HT-29 (cell line): ENCODE data around the gene HERC2. TPM values are rescaled to one million over a fixed set of nuclear protein-coding genes. Genes with fewer than 3 reads are reported as not detected.
"Not testable (repeated sequence)": the region's sequence is repeated elsewhere in the genome, so short reads cannot be mapped to it uniquely, and the experiment has no call there.

Experiments
- DNase-seq: peaks from one replicate; pipeline ENCODE4 v3.0.0-alpha.2; 2015; ENCODE audit warnings: low spot score
- total RNA-seq: library from RNA; depleted of rRNA; stranded (reverse); fragments of >200 nt; shearing (Covaris generic); gene quantifications from 2 replicates; pipeline ENCODE4 v1.2.3, GENCODE V29; 2014

HERC2 gene
- total RNA-seq, 1 experiment from 2014 or later = 84.9 TPM

DNA sequence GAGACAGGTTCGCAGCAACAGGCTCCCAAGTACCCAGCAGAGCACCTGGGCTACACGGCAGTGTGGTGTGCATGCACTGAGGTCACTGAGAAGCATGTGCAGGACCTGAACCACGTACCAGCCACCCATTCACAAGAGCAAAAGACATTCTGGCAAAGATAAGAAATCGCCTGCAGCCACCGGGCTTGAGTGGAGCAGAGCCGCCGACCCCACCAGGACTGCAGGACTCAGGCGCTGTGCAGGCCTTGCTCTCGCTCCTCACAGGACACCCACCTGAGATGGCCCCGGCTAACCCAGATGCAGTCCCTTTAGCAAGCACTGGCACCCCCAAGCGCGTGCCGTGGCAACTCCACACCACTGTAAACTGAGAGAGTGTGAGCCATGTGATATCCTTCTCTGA is 190.6 kb downstream of the HERC2 start:
- DNase-seq = no peak

DNA sequence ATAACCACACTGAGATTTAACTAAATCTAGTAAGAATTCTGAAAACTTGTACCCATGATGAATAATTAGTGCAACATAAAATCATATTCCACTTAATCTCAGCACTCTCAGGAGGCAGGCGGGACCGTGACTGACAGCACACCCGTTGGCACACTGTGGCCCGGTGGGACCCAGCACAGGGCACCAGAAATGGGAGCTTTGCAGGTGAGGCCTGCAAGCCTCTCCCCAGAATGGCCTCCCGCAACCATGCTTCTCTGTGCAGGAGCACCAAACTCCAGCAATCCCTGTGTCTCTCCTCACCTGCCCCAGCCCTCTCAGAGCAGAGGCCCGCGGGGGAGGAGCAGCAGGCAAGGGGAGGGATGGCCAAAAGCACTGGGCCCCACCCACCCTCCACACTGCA is 191.3 kb downstream of the HERC2 start:
- DNase-seq = no peak

GRCh38 chr15:28129231-28129848 is 192.6 kb downstream of the HERC2 start:
- DNase-seq = no peak

- DNase-seq = no peak
Measured at GRCh38 chr15:28128031-28128430, 193.9 kb downstream of the HERC2 start.

GRCh38 chr15:28127036-28127435 is 194.9 kb downstream of the HERC2 start:
- DNase-seq = no peak

DNA sequence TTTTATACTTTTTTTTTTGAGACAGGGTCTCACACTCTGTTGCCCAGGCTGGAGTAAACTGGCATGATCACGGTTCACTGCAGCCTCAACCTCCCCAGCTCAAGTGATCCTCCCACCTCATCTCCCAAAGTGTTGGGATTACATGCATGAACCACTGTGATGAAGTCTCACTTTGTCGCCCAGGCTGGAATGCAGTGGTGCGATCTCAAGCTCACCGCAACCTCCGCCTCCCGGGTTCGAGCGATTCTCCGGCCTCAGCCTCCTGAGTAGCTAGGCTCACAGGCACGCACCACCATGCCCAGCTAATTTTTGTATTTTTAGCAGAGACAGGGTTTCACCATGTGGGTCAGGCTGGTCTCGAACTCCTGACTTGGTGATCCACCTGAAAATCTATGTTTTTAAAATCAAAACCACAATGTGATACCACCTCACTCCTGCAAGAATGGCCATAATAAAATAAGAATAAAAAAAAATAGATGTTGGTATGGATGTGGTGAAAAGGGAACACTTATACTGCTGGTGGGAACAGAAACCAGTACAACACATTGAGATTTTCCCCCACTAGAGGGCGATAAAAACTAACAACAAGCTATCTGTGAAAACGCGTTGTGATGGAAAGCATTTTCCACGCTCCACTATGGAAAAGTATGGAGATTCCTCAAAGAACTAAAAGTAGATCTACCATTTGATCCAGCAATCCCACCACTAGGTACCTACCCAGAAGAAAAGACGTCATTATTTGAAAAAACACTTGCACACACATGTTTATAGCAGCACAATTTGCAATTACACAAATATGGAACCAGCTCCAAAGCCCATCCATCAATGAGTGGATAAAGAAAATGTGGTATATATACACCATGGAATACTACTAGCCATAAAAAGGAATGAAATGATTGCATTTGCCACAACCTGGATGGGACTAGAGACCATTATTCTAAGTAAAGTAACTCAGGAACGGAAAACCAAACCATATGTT is 196.0 kb downstream of the HERC2 start:
- DNase-seq = peak; percentile 78

DNA sequence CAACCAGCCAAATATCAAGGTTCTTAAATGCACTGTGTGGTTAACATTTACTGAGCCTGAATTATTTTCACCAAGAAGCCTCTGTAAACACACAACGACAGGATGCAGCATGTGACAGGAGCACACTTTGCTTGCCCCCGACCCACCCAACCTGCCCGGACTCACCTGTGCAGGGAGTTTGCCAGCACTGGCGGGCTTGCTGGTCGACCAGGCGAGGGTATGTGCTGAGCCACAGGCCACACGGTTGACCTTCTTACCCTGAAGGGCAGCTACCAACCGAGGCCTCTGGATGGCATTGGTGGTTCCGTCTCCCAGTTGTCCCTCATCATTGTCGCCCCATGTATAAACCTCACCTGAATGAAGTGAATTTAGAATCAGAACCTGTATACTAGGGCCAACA is 197.1 kb downstream of the HERC2 start:
- no peak for DNase-seq

DNA sequence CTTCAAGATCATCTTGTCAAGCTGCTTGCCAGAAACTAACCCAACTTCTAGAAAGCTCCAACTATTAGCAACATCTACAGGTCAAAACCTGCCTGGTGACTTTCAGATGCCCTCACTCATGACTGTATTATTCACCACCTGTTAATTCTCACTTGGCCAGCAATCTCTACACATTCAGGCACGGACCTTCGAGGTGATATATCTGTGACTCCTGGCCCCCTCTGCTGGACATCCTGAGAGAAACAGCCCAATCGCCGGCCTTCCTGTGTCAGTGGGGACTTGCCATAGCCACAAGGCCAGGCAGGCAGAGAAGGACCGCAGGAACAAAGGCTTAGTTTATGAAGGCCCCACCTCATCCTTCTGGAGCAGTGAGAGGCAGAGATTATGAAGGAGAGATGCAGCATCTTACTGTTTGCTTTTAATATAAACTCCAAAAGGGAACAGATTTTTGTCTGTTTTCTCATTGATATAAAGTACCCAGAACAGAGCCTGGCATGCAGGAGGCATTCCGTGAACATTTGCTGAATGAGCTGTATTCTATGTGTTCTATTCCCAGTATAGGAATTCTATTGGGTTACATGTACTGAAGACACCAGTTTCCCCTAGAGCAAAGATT is 198.5 kb downstream of the HERC2 start:
- peak; percentile 95 for DNase-seq

DNA sequence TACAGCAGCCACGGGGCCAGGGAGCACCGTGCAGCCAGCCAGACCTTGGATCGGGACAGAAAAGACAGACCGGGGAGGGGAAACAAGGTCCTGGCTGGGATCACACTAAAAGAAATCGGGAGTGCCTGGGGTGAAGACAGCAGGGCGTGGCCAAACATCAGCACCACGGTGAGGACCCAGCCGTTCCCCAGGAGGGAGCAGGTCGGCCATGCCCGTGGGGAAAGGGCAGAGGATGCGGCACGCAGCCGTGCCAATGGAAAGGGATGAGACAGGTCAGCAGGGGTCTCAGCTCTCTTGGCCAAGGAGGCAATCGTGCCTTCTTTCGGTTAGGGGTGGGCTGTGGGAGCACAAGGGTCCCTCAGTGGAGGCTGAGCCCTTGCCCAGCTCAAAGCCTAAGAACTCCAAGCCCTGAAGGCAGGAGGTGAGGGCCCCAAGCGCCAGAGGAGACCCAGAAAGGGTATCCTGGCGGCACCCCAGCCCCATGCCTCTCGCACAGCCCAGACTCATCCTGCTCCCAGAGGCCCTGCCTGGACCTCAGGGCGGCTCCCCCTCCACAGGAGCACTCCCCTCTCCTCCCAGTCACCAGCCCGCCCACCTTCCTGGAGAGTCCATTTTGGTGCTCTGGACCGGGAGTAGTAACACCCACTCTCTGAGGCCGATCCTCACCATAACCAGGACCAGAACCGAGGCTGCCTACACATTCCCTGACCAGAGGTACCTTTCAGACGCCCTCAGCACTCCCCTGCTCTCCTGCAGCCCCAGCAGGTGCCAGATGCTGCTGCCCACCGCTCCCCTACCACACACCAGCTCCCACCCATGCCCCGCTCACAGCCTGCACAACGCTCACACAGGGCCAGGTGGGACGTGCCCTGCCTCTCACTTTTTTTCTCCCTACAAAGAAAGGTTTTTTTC is 199.7 kb downstream of the HERC2 start:
- DNase-seq = no peak

DNA sequence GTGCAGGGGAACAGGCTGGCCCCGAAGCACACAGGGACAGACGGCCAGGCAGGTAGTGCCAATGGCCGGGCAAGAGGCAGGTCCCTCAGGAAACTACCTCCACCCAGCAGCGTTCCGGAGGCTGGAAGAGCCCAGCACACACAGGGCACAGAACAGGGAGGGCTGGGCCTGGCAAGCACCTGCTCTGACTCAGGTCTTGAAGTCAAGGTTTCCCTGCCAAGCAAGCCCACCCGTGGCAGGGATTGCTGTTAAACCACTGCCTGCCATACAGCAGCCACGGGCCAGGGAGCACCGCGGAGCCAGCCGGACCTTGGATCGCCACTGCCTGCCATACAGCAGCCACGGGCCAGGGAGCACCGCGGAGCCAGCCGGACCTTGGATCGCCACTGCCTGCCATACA is 200.4 kb downstream of the HERC2 start:
- DNase-seq = not testable (repeated sequence)

DNA sequence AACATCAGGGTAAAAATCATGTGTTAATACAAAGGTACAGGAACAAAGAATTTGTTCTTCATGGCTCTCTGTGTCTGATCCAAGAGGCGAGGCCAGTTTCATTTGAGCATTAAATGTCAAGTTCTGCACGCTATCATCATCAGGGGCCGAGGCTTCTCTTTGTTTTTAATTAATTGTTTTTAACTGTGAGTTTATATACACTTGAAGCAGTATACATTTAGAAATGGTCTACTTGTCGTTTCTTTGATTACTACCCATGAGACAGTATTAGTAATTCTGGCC is 201.7 kb downstream of the HERC2 start:
- no peak for DNase-seq

DNA sequence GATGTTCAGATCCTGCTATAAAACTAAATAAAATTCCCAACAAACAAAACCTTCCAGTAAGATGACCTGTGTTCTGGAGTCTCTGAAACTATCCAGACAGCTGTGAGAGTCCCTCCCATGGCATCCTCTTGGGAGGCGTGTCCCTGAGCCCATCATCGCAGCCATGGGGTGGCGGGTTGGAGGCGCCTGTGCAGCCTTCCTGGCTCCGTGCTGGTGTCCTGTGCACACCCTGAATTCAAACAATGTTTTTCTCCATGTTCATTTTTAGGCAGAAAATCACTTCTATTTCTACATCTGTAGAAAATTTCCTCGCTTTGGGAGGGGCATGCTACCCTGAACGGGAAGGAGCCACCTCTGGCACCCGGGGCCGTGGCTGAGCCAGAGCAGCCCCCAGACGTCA is 203.4 kb downstream of the HERC2 start:
- DNase-seq = no peak

DNA sequence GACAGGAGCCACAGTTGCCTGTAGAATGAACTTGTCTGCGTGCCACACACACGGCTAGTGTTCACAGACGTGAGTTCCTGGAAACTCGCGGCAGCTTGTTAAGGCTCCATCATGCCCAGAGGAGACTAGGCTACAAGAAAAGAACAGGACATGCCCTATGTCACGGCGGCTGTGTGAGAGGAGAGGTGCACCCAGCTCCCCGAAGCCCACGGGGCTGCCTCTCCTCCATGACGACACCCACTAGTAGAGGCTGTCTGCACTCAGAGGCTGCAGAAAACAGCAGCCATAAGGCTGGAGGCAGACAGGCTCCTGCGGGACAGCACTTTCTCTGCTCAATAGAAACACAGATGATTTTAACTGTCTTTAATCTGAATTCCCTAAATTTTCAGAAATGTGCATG is 203.9 kb downstream of the HERC2 start:
- DNase-seq = no peak

DNA sequence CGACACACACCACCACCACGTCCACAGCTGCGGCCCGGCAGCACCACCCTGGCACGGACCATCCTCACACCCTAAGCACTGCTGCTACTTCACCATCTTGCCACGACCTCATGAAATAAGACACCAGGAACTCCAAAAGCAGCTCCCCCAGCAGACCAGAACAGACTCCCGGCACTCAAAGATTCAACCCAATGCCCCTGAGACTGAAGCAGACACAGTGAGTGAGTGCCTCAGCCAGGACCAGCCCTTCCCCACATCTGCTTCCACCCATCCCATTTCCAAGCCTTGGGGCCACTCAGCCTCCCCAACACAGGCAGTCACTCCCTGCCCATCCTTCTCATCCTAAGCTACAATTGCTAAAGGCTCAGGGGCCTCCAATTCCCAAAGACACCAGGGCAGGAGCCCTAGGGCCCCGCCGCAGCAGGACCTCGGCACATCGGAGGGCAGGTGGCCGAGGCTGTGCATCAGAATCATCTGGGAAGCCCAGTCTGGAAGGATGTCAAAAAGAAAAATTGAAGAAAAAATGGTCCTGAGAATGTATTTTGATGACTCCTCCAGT is 204.5 kb downstream of the HERC2 start:
- no peak for DNase-seq

DNA sequence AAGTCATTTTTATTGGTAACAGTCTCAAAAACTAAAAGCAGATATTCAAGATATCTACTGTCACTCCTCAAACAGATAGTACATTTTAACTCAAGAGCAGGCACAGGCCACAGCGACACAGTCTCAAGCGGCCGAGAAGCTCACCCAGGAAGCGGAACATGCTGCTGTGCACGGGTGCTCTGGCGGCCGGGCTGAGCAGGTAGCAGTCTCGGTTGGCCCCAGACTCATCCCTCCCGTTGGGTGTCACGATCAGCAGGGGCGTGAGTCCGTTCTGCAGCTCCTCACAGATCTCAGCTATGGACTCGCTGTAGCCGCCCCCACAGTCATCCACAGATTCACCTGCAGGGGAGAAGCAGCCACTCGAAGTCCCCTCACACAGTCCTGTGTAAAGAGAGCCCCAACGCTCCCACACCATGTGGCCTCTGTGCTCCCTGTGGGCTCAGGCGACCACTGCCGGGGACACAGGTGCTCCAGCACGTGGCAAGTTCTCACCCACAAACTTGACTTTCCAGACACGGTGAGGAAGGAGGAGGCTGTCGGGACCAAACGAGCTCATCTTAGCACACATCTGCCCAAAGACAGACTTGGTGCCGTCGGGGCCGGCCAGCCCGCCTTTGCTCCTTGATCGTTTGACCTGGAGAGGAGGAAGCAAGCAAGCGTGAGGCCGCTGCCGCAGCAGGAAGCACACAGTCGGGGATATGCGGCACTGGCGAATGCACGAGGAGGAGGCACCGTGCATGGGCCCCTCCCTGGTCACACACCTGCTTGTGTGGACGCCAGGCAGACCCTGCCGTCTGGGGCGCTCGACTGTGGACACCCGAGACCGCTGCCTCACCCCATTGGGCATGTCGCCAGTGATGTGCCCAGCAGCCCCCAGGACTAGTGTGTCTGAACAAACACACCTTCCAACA is 205.2 kb downstream of the HERC2 start:
- no peak for DNase-seq

DNA sequence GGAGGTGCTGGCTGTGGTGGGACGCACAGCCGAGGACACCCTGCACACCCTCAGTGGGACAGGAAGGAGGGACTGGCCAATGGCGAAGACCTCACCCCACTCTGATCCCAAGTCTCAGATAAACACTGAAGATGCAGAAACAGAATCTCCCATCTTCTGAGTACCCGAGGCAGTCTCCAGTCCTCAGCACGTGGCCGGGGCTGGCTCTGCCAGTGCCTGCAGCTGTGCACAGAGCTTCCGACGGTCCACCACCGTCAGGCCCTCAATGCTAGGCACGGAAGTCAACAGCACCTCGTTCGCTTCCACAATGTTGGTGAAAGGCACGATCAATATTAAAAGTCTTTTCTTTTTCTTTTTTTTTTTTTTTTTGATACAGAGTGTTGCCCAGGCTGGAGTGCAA is 206.1 kb downstream of the HERC2 start:
- no peak for DNase-seq

- DNase-seq = no peak
Measured at GRCh38 chr15:28114721-28115622, 207.0 kb downstream of the HERC2 start.

- no peak for DNase-seq
Measured at GRCh38 chr15:28114114-28114455, 207.9 kb downstream of the HERC2 start.

- DNase-seq = no peak
Measured at GRCh38 chr15:28113394-28114113, 208.4 kb downstream of the HERC2 start.
